Measurements from ENCODE around the gene AHDC1. TPM values are rescaled to one million over a fixed set of nuclear protein-coding genes. Genes with fewer than 3 reads are reported as not detected.
A peak's percentile ranks its signal among the peaks of the same experiment; 100 is the strongest.

AHDC1 gene
- polyA plus RNA-seq, 2 of the 4 experiments (the other 2 are of a cell fraction), result 1.3 to 11.5 TPM

- Histone ChIP-seq H3K4me3 (peak overlapping the region; percentile 90), H3K9me3 (no peaks in the 10 kb centered on the region), H3K27ac (peak overlapping the region; percentile 83 to 89), H3K4me2 (peak overlapping the region; percentile 99), H3K4me1 (peaks cover 58% of the 10 kb centered on the region)
- ChIA-PET CTCF (interaction anchor here (0.7 to 23.7 kb wide), 8 partner anchors 8 to 302 kb away, joined by 3 to 314 read pairs (median 6); no protein-coding TSS in a partner anchor), POLR2A (interaction anchor here (1.2 to 2.2 kb wide), 2 partner anchors 28 to 46 kb away, joined by 3 to 9 read pairs; no protein-coding TSS in a partner anchor)
- FAIRE-seq (no peak), DNase-seq (ENCODE audit: low read depth in 1 of 2, low spot score in 1 of 2) (peak in 1 of 2 experiments; percentile 25), ATAC-seq (peak in 1 of 2 experiments; percentile 2; a peak in 3 of 6 replicates)
- TF ChIP-seq KDM1A (IDR thresholded peaks at IDR 0.05; ENCODE audit: low read depth) (no peak), RCOR1 (IDR thresholded peaks at IDR 0.05; ENCODE audit: low read depth, low read length) (no peak), ELK1 (IDR thresholded peaks at IDR 0.05; ENCODE audit: low read depth, low read length) (no peak), HEYL (CRISPR knock-in tag; IDR thresholded peaks at IDR 0.05) (no peak), ESRRA (IDR thresholded peaks at IDR 0.05; ENCODE audit: borderline replicate concordance, low read length) (no peak), TP53 (CRISPR knock-in tag; IDR thresholded peaks at IDR 0.05) (no peak), CTCF (IDR thresholded peaks at IDR 0.05) (no peak), JUN (IDR thresholded peaks at IDR 0.05) (no peak), JUNB (IDR thresholded peaks at IDR 0.05) (no peak), MAZ (IDR thresholded peaks at IDR 0.05; ENCODE audit: borderline replicate concordance, low read depth, low read length) (no peak), NFE2L2 (conservative IDR thresholded peaks at IDR 0.05; ENCODE audit: low read length) (no peak), HMGXB4 (CRISPR knock-in tag; IDR thresholded peaks at IDR 0.05; ENCODE audit: borderline replicate concordance) (no peak), EP300 (IDR thresholded peaks at IDR 0.05) (no peak), POLR2AphosphoS2 (conservative IDR thresholded peaks at IDR 0.05; ENCODE audit: low read length) (no peak), CHD2 (IDR thresholded peaks at IDR 0.05; ENCODE audit: low read length, partially characterized antibody) (no peak), MAFK (IDR thresholded peaks at IDR 0.05; ENCODE audit: partially characterized antibody) (no peak), ATOH8 (CRISPR knock-in tag; IDR thresholded peaks at IDR 0.05; ENCODE audit: low read depth) (no peak)
- WGBS (ENCODE audit: missing lambda C conversion rate), result 1% methylated on average over 12 of the region's 54 CpGs
Observed at GRCh38 chr1:27602462-27603308, 1.3 kb downstream of the AHDC1 start.

- ATAC-seq (peak in 1 of 2 experiments; percentile 32; a peak in 3 of 6 replicates), FAIRE-seq (no peak), DNase-seq (ENCODE audit: low read depth in 1 of 2, low spot score in 1 of 2) (no peak)
- TF ChIP-seq MAX (IDR thresholded peaks at IDR 0.05) (0 out of 2 replicates have a peak, but pooled peaks have one; percentile 19), ESRRA (IDR thresholded peaks at IDR 0.05; ENCODE audit: borderline replicate concordance, low read length) (no peak), ZFP36 (IDR thresholded peaks at IDR 0.05; ENCODE audit: borderline replicate concordance, partially characterized antibody) (no peak), KDM5A (IDR thresholded peaks at IDR 0.05) (no peak)
- Histone ChIP-seq H3K4me3 (peak overlapping the region; percentile 90), H3K9me3 (no peaks in the 10 kb centered on the region), H3K27ac (peak overlapping the region; percentile 83 to 89), H3K4me1 (peaks cover 57% of the 10 kb centered on the region), H3K4me2 (peak overlapping the region; percentile 99)
- 20% methylated on average over 1 of the region's 23 CpGs for WGBS (ENCODE audit: missing lambda C conversion rate)
- ChIA-PET CTCF (interaction anchor here (0.7 to 23.7 kb wide), 9 partner anchors 9 to 301 kb away, joined by 3 to 314 read pairs (median 5); no protein-coding TSS in a partner anchor), POLR2A (interaction anchor here (1.2 to 2.2 kb wide), 2 partner anchors 27 to 45 kb away, joined by 3 to 9 read pairs; no protein-coding TSS in a partner anchor)
Observed at GRCh38 chr1:27601771-27602461, 2.0 kb downstream of the AHDC1 start.

Data from A549 (cell line).